H9 (cell line): ENCODE results near the gene WAPL. TPM values are rescaled to one million over a fixed set of nuclear protein-coding genes. Genes with fewer than 3 reads are reported as not detected.

Source experiments
- DNase-seq: peaks from one replicate; pipeline ENCODE4 v3.0.0-alpha.2; 2017
- H2AFZ ChIP-seq: one replicate; pipeline ENCODE4 v1.6.1; 2013; ENCODE audit warnings: mild to moderate bottlenecking, low read length, control low read depth, moderate library complexity
- H2AK5ac ChIP-seq: 2 replicates; pipeline ENCODE4 v1.6.1; 2013; ENCODE audit warnings: low read length, control low read depth, mixed read lengths; ENCODE audit not compliant: insufficient read length
- H2BK120ac ChIP-seq: one replicate; pipeline ENCODE4 v1.6.1; 2013; ENCODE audit warnings: low read depth, mild to moderate bottlenecking, low read length, control low read depth, inconsistent platforms; ENCODE audit not compliant: poor library complexity, severe bottlenecking
- H2BK12ac ChIP-seq: 2 replicates; pipeline ENCODE4 v1.6.1; 2013; ENCODE audit warnings: low read length, control low read depth, mixed read lengths, low read depth; ENCODE audit not compliant: insufficient read length
- H2BK15ac ChIP-seq: 2 replicates; pipeline ENCODE4 v1.6.1; 2013; ENCODE audit warnings: low read depth, low read length, control low read depth
- H2BK20ac ChIP-seq: one replicate; pipeline ENCODE4 v1.6.1; 2013; ENCODE audit warnings: low read depth, mild to moderate bottlenecking, low read length, control low read depth, inconsistent platforms; ENCODE audit not compliant: poor library complexity, severe bottlenecking
- H2BK5ac ChIP-seq: 2 replicates; pipeline ENCODE4 v1.6.1; 2013; ENCODE audit warnings: low read length, control low read depth, mixed read lengths; ENCODE audit not compliant: insufficient read length
- H3K14ac ChIP-seq: 2 replicates; pipeline ENCODE4 v1.6.1; 2013; ENCODE audit warnings: low read length, control low read depth; ENCODE audit not compliant: insufficient read depth
- H3K18ac ChIP-seq: 2 replicates; pipeline ENCODE4 v1.6.1; 2013; ENCODE audit warnings: low read depth, mild to moderate bottlenecking, mixed read lengths, low read length, control low read depth; ENCODE audit not compliant: insufficient read length
- H3K23ac ChIP-seq: 2 replicates; pipeline ENCODE4 v1.6.1; 2013; ENCODE audit warnings: low read length, control low read depth, mixed read lengths, low read depth; ENCODE audit not compliant: insufficient read length
- H3K23me2 ChIP-seq: 2 replicates; pipeline ENCODE4 v1.6.1; 2013; ENCODE audit warnings: low read depth, mild to moderate bottlenecking, mixed read lengths, low read length, control low read depth; ENCODE audit not compliant: insufficient read length, poor library complexity, severe bottlenecking
- H3K27ac ChIP-seq: 2 replicates; pipeline ENCODE4 v1.5.1; 2013; ENCODE audit warnings: low read length, control low read depth, mixed read lengths, low read depth; ENCODE audit not compliant: insufficient read length
- H3K27me3 ChIP-seq: 2 replicates; pipeline ENCODE4 v1.6.1; 2013; ENCODE audit warnings: low read length, control low read depth, inconsistent platforms; ENCODE audit not compliant: insufficient read depth
- H3K4ac ChIP-seq: 2 replicates; pipeline ENCODE4 v1.6.1; 2013; ENCODE audit warnings: low read depth, mild to moderate bottlenecking, control low read depth, inconsistent platforms, low read length, moderate library complexity
- H3K4me1 ChIP-seq: 2 replicates; pipeline ENCODE4 v1.6.1; 2013; ENCODE audit warnings: low read length, control low read depth, inconsistent platforms; ENCODE audit not compliant: insufficient read depth
- H3K4me2 ChIP-seq: 2 replicates; pipeline ENCODE4 v1.6.1; 2013; ENCODE audit warnings: low read length, control low read depth, mixed read lengths; ENCODE audit not compliant: insufficient read length, insufficient read depth
- H3K56ac ChIP-seq: 2 replicates; pipeline ENCODE4 v1.6.1; 2013; ENCODE audit warnings: low read depth, mild to moderate bottlenecking, mixed read lengths, low read length, control low read depth; ENCODE audit not compliant: insufficient read length
- H3K79me1 ChIP-seq: 2 replicates; pipeline ENCODE4 v1.6.1; 2013; ENCODE audit warnings: low read depth, mild to moderate bottlenecking, moderate library complexity, low read length, control low read depth, inconsistent platforms; ENCODE audit not compliant: insufficient read depth, poor library complexity, severe bottlenecking
- H3K79me2 ChIP-seq: 2 replicates; pipeline ENCODE4 v1.6.1; 2013; ENCODE audit warnings: low read length, control low read depth, inconsistent platforms; ENCODE audit not compliant: insufficient read depth
- H3K9ac ChIP-seq: 2 replicates; pipeline ENCODE4 v1.6.1; 2013; ENCODE audit warnings: low read length, control low read depth, mixed read lengths; ENCODE audit not compliant: insufficient read length; ENCODE audit errors: extremely low read depth
- H3K9me3 ChIP-seq: one replicate; pipeline ENCODE4 v1.6.1; 2013; ENCODE audit warnings: low read depth, low read length, inconsistent platforms; ENCODE audit not compliant: control insufficient read depth
- H3T11ph ChIP-seq: one replicate; pipeline ENCODE4 v1.6.1; 2013; ENCODE audit warnings: mild to moderate bottlenecking, low read length, control low read depth, inconsistent platforms
- H4K20me1 ChIP-seq: one replicate; pipeline ENCODE4 v1.6.1; 2013; ENCODE audit not compliant: control insufficient read depth, insufficient read length, insufficient read depth
- H4K5ac ChIP-seq: 2 replicates; pipeline ENCODE4 v1.6.1; 2013; ENCODE audit warnings: low read depth, mild to moderate bottlenecking, mixed read lengths, low read length, control low read depth; ENCODE audit not compliant: insufficient read length
- H4K8ac ChIP-seq: replicated peaks from 2 replicates; pipeline ENCODE4 v1.6.1; 2013; ENCODE audit warnings: low read length, control low read depth, mixed read lengths, low read depth; ENCODE audit not compliant: insufficient read length
- H4K91ac ChIP-seq: 2 replicates; pipeline ENCODE4 v1.6.1; 2013; ENCODE audit warnings: low read depth, mild to moderate bottlenecking, moderate library complexity, mixed read lengths, low read length, control low read depth; ENCODE audit not compliant: insufficient read length
- H3K27ac Mint-ChIP-seq, 3 experiments: 2 replicates in 2 of 3; 3 replicates in 1 of 3; pipeline ENCODE4 v1.8.0; 2020 to 2021; ENCODE audit warnings: mixed read lengths in 3 of 3, mild to moderate bottlenecking in 1 of 3, moderate library complexity in 1 of 3
- H3K27me3 Mint-ChIP-seq: 2 replicates; pipeline ENCODE4 v1.8.0; 2021; ENCODE audit warnings: low read depth, mild to moderate bottlenecking, moderate library complexity, mixed read lengths
- H3K36me3 Mint-ChIP-seq, 3 experiments: 2 replicates in 2 of 3; 3 replicates in 1 of 3; pipeline ENCODE4 v1.8.0; 2020 to 2021; ENCODE audit warnings: low read depth in 3 of 3, mixed read lengths in 3 of 3; ENCODE audit not compliant: insufficient read depth in 1 of 3
- H3K4me1 Mint-ChIP-seq, 2 experiments: 2 replicates each; pipeline ENCODE4 v1.8.0; 2020; ENCODE audit warnings: mixed read lengths in 2 of 2
- H3K4me3 Mint-ChIP-seq, 2 experiments: 2 replicates in 1 of 2; 3 replicates in 1 of 2; pipeline ENCODE4 v1.8.0; 2020 to 2021; ENCODE audit warnings: mild to moderate bottlenecking in 2 of 2, mixed read lengths in 2 of 2, moderate library complexity in 1 of 2
- H3K9me3 Mint-ChIP-seq, 2 experiments: 2 replicates in 1 of 2; 3 replicates in 1 of 2; pipeline ENCODE4 v1.8.0; 2020; ENCODE audit warnings: mild to moderate bottlenecking in 2 of 2, mixed read lengths in 2 of 2, moderate library complexity in 1 of 2
- WGBS: extraction: QIAGEN DNeasy Blood & Tissue Kit; methylation state at CpG from one replicate; pipeline ENCODE4 v1.1.7; 2013; ENCODE audit warnings: missing lambda C conversion rate, low lambda C conversion rate, mixed read lengths; ENCODE audit not compliant: insufficient read length; ENCODE audit errors: extremely low coverage; 5-methylcytosine and 5-hydroxymethylcytosine counted together
- total RNA-seq: library from RNA; stranded (reverse); gene quantifications from 2 replicates; pipeline ENCODE4 v1.2.1, GENCODE V29; 2021
- TF ChIP-seq, protein P1 (sequence below): fragments of 200-600 bp; sonication (generic); conservative IDR thresholded peaks from 3 replicates; pipeline ENCODE4 v1.8.0; 2021; ENCODE audit warnings: antibody characterized with exemption, mild to moderate bottlenecking

The WAPL gene
- total RNA-seq, 1 experiment from 2014 or later = 61.4 TPM

DNA sequence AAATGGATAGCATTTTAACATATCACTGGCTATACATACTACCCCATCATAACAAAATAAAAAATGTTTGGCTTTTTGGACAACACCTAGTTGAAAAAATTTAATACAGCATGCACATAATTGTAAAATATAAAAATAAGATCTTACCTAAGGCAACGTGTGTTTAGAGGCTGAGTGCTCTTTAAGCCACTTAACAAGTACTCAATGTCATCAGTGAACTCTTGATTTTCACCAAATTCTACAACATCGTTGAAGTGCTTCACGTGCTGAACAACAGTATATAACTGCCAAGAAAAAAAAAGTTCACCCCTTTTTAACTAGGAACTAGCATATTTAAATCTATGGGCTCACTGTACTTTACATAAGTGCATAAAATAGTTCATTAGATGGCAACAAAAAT lies 49.5 kb downstream of the WAPL start:
- Histone ChIP-seq H3T11ph (no peak overlapping the region), H3K23ac (no peak overlapping the region), H3K9ac (no peak overlapping the region), H3K79me2 (peaks cover under 1% of the 10 kb centered on the region; the same call in 1 of the 2 replicates), H3K79me1 (no peaks in the 10 kb centered on the region), H4K20me1 (no peaks in the 10 kb centered on the region), H3K56ac (no peak overlapping the region), H3K4ac (no peak overlapping the region), H3K23me2 (no peaks in the 10 kb centered on the region), H3K18ac (no peak overlapping the region), H2AFZ (no peak overlapping the region), H2AK5ac (no peak overlapping the region), H4K5ac (no peak overlapping the region), H2BK15ac (no peak overlapping the region), H2BK5ac (no peak overlapping the region), H2BK12ac (no peak overlapping the region), H3K14ac (no peak overlapping the region), H3K9me3 (no peaks in the 10 kb centered on the region), H2BK20ac (no peak overlapping the region), H3K4me1 (no peaks in the 10 kb centered on the region), H3K27me3 (no peaks in the 10 kb centered on the region), H3K27ac (no peak overlapping the region), H2BK120ac (no peak overlapping the region), H3K4me2 (no peak overlapping the region), H4K8ac (no peak overlapping the region), H4K91ac (no peak overlapping the region)
- DNase-seq = no peak
- Mint-ChIP-seq H3K27ac (no peak overlapping the region; a peak in 1 of 7 replicates), H3K4me3 (no peak overlapping the region), H3K4me1 (no peaks in the 10 kb centered on the region), H3K9me3 (no peaks in the 10 kb centered on the region), H3K36me3 (peaks cover 18 to 49% (median 37%) of the 10 kb centered on the region in 3 experiments; a peak in 6 of 7 replicates), H3K27me3 (no peaks in the 10 kb centered on the region)
- no CpG with 5 or more reads among the region's 3 CpGs for WGBS
- TF ChIP-seq, protein P1, sequence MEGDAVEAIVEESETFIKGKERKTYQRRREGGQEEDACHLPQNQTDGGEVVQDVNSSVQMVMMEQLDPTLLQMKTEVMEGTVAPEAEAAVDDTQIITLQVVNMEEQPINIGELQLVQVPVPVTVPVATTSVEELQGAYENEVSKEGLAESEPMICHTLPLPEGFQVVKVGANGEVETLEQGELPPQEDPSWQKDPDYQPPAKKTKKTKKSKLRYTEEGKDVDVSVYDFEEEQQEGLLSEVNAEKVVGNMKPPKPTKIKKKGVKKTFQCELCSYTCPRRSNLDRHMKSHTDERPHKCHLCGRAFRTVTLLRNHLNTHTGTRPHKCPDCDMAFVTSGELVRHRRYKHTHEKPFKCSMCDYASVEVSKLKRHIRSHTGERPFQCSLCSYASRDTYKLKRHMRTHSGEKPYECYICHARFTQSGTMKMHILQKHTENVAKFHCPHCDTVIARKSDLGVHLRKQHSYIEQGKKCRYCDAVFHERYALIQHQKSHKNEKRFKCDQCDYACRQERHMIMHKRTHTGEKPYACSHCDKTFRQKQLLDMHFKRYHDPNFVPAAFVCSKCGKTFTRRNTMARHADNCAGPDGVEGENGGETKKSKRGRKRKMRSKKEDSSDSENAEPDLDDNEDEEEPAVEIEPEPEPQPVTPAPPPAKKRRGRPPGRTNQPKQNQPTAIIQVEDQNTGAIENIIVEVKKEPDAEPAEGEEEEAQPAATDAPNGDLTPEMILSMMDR = no peak
